GM12892 (cell line): Measurements from ENCODE around the gene PHPT1.

Source experiments
- DNase-seq: peaks from one replicate; pipeline ENCODE4 v3.0.0; 2011; ENCODE audit not compliant: insufficient read length
- FAIRE-seq: peaks from 2 replicates; lab custom pipeline; 2011; peaks lifted over from hg19 to GRCh38; lab: Jason Lieb, UNC
- POLR2A ChIP-seq: IDR thresholded peaks from 2 replicates; pipeline ENCODE4 v1.6.1; 2011; ENCODE audit warnings: low read depth, low read length, control low read depth
- POLR2AphosphoS5 ChIP-seq: IDR thresholded peaks from 2 replicates; pipeline ENCODE4 v1.6.1; 2011; ENCODE audit warnings: low read depth, low read length, control low read depth
- TAF1 ChIP-seq: IDR thresholded peaks from 2 replicates; pipeline ENCODE4 v1.6.1; 2011; ENCODE audit warnings: low read depth, mild to moderate bottlenecking, control low read depth, low read length, borderline replicate concordance

PHPT1 gene

GRCh38 chr9:136857581-136858412 lies 8.6 kb downstream of the PHPT1 start:
- TF ChIP-seq POLR2A: peak; percentile 25; the same call in 1 of the 2 replicates
- TF ChIP-seq TAF1: no peak
- TF ChIP-seq POLR2AphosphoS5: 0 out of 2 replicates have a peak, but pooled peaks have one; percentile 13
- DNase-seq: no peak
- no peak for FAIRE-seq

- no peak for DNase-seq
- no peak for FAIRE-seq
- TF ChIP-seq TAF1 (no peak), POLR2A (no peak), POLR2AphosphoS5 (no peak)
Measured at GRCh38 chr9:136858452-136858843, 9.2 kb downstream of the PHPT1 start.

GRCh38 chr9:136858844-136859757 lies 9.9 kb downstream of the PHPT1 start:
- no peak for DNase-seq

GRCh38 chr9:136860529-136860928 lies 11.3 kb downstream of the PHPT1 start:
- FAIRE-seq (no peak), DNase-seq (no peak)
- TF ChIP-seq POLR2AphosphoS5 (no peak), TAF1 (no peak), POLR2A (no peak)

More at GRCh38 chr9:136858844-136859757, 9.9 kb downstream of the PHPT1 start:
- FAIRE-seq: no peak
- no peak for TF ChIP-seq POLR2A
- no peak for TF ChIP-seq POLR2AphosphoS5
- TF ChIP-seq TAF1: no peak

- FAIRE-seq (no peak), DNase-seq (no peak)
- TF ChIP-seq TAF1 (no peak), POLR2A (0 out of 2 replicates have a peak, but pooled peaks have one; percentile 10)
Measured at GRCh38 chr9:136860933-136861873, 12.0 kb downstream of the PHPT1 start.

GRCh38 chr9:136861874-136862457 lies 12.8 kb downstream of the PHPT1 start:
- no peak for TF ChIP-seq POLR2A
- TF ChIP-seq TAF1: no peak
- no peak for TF ChIP-seq POLR2AphosphoS5
- DNase-seq: no peak
- FAIRE-seq: no peak

- DNase-seq: no peak
- FAIRE-seq: no peak
- TF ChIP-seq POLR2AphosphoS5 (no peak), POLR2A (no peak), TAF1 (no peak)
Measured at GRCh38 chr9:136862849-136863622, 13.8 kb downstream of the PHPT1 start.

GRCh38 chr9:136863623-136864273 lies 14.5 kb downstream of the PHPT1 start:
- FAIRE-seq (no peak), DNase-seq (no peak)
- TF ChIP-seq POLR2AphosphoS5 (no peak), POLR2A (no peak), TAF1 (no peak)

- no peak for FAIRE-seq
- TF ChIP-seq POLR2A (no peak), TAF1 (no peak), POLR2AphosphoS5 (no peak)
- DNase-seq: peak; percentile 6
Measured at GRCh38 chr9:136865041-136865767, 16.0 kb downstream of the PHPT1 start.
